ENCODE measurements around the gene IL20RB. TPM values are rescaled to one million over a fixed set of nuclear protein-coding genes. Genes with fewer than 3 reads are reported as not detected.

The IL20RB gene
- total and polyA plus RNA-seq, 2 of the 13 experiments (the other 11 are each of a cell fraction or from before 2014, with no cell fraction given): 0.22 to 0.32 TPM

GRCh38 chr3:136942803-136943202 lies 15.0 kb upstream of the IL20RB start:
- CTCF ChIA-PET (ENCODE audit: low intra/inter-chr PET ratio, low total read pairs): no interaction called here
- Histone ChIP-seq H3K36me3 (replicated peaks in 1 of 2; ENCODE audit: control insufficient read depth in 1 of 2, insufficient read depth in 2 of 2, low read length in 2 of 2) (peaks cover 4 to 8% of the 10 kb centered on the region in 2 experiments; a peak in 3 of 5 replicates), H3K4me2 (ENCODE audit: low read depth, low read length) (no peak overlapping the region), H3K27me3 (ENCODE audit: control insufficient read depth in 1 of 2, insufficient read depth in 2 of 2, low read length in 2 of 2) (no peaks in the 10 kb centered on the region), H3K79me2 (ENCODE audit: insufficient read depth, low read length) (peaks cover 30% of the 10 kb centered on the region), H3K27ac (ENCODE audit: extremely low read length, insufficient read depth, low read length) (no peak overlapping the region), H3K9me3 (ENCODE audit: low read length) (no peaks in the 10 kb centered on the region), H3K4me3 (replicated peaks in 1 of 3; ENCODE audit: insufficient read depth in 1 of 3, low read depth in 2 of 3, low read length in 3 of 3) (no peak overlapping the region), H2AFZ (ENCODE audit: low read length) (no peak overlapping the region), H3K9ac (ENCODE audit: insufficient read depth, low read depth, low read length) (no peak overlapping the region), H4K20me1 (ENCODE audit: insufficient read depth, low read length) (peaks cover 3% of the 10 kb centered on the region; the same call in 1 of the 2 replicates), H3K4me1 (ENCODE audit: insufficient read depth, low read length) (peaks cover 32% of the 10 kb centered on the region)
- in situ Hi-C loops (cut with HindIII; ENCODE audit: extremely low pct_ligation_motif_present, low pct_unique_long_range_greater_than_20kb) (no loop called here), intact Hi-C loops (cut with micrococcal nuclease; ENCODE audit: unreplicated experiment) (no loop called here)
- no peak for DNase-seq (ENCODE audit: low spot score)
- ATAC-seq: no peak
- BruUV-seq (replicated peaks): no TSS peak
- POLR2A ChIA-PET: no interaction called here
- no peak for FAIRE-seq
- 100% methylated on average over 1 of the region's 1 CpG for WGBS (ENCODE audit: low lambda C conversion rate)
- no peak for TF ChIP-seq ZNF543 (CRISPR knock-in tag; IDR thresholded peaks at IDR 0.05)
- TF ChIP-seq HNF1A (IDR thresholded peaks at IDR 0.05; ENCODE audit: low read depth): no peak
- no peak for TF ChIP-seq HNF1A (CRISPR knock-in tag; IDR thresholded peaks at IDR 0.05; ENCODE audit: borderline replicate concordance)

GRCh38 chr3:136943436-136943835 lies 14.3 kb upstream of the IL20RB start:
- ATAC-seq: no peak
- no TSS peak for BruUV-seq (replicated peaks)
- H4K20me1 ChIP-seq (ENCODE audit: insufficient read depth, low read length): peaks cover 3% of the 10 kb centered on the region; the same call in 1 of the 2 replicates
- intact Hi-C loops (cut with micrococcal nuclease; ENCODE audit: unreplicated experiment) (no loop called here), in situ Hi-C loops (cut with HindIII; ENCODE audit: extremely low pct_ligation_motif_present, low pct_unique_long_range_greater_than_20kb) (no loop called here)
- H3K4me3 ChIP-seq (replicated peaks in 1 of 3; ENCODE audit: insufficient read depth in 1 of 3, low read depth in 2 of 3, low read length in 3 of 3): no peak overlapping the region
- DNase-seq (ENCODE audit: low spot score): no peak
- peaks cover 29% of the 10 kb centered on the region for H3K79me2 ChIP-seq (ENCODE audit: insufficient read depth, low read length)
- no peak overlapping the region for H2AFZ ChIP-seq (ENCODE audit: low read length)
- H3K4me2 ChIP-seq (ENCODE audit: low read depth, low read length): no peak overlapping the region
- H3K36me3 ChIP-seq (replicated peaks in 1 of 2; ENCODE audit: control insufficient read depth in 1 of 2, insufficient read depth in 2 of 2, low read length in 2 of 2): peaks cover 4 to 8% of the 10 kb centered on the region in 2 experiments; a peak in 3 of 5 replicates
- H3K9me3 ChIP-seq (ENCODE audit: low read length): no peaks in the 10 kb centered on the region
- FAIRE-seq: no peak
- H3K9ac ChIP-seq (ENCODE audit: insufficient read depth, low read depth, low read length): no peak overlapping the region
- ChIA-PET POLR2A (no interaction called here), CTCF (ENCODE audit: low intra/inter-chr PET ratio, low total read pairs) (no interaction called here)
- WGBS (ENCODE audit: low lambda C conversion rate): 95% methylated on average over 3 of the region's 3 CpGs
- H3K27ac ChIP-seq (ENCODE audit: extremely low read length, insufficient read depth, low read length): no peak overlapping the region
- H3K4me1 ChIP-seq (ENCODE audit: insufficient read depth, low read length): peaks cover 32% of the 10 kb centered on the region
- H3K27me3 ChIP-seq (ENCODE audit: control insufficient read depth in 1 of 2, insufficient read depth in 2 of 2, low read length in 2 of 2): no peaks in the 10 kb centered on the region
- TF ChIP-seq POLR2A (IDR thresholded peaks at IDR 0.05; ENCODE audit: insufficient read depth in 1 of 2, low read depth in 2 of 2, low read length in 2 of 2) (no peak), ZFP36L2 (CRISPR knock-in tag; IDR thresholded peaks at IDR 0.05) (no peak), TBX2 (CRISPR knock-in tag; IDR thresholded peaks at IDR 0.05; ENCODE audit: borderline replicate concordance) (no peak), PAX8 (CRISPR knock-in tag; IDR thresholded peaks at IDR 0.05; ENCODE audit: borderline replicate concordance) (no peak), CREM (IDR thresholded peaks at IDR 0.05) (no peak), CREM (CRISPR knock-in tag; IDR thresholded peaks at IDR 0.05) (no peak), ZNF460 (CRISPR knock-in tag; IDR thresholded peaks at IDR 0.05; ENCODE audit: borderline replicate concordance) (no peak), AHR (CRISPR knock-in tag; IDR thresholded peaks at IDR 0.05) (no peak), ZNF280B (CRISPR knock-in tag; IDR thresholded peaks at IDR 0.05; ENCODE audit: borderline replicate concordance) (no peak)
- TF ChIP-seq, protein P1, sequence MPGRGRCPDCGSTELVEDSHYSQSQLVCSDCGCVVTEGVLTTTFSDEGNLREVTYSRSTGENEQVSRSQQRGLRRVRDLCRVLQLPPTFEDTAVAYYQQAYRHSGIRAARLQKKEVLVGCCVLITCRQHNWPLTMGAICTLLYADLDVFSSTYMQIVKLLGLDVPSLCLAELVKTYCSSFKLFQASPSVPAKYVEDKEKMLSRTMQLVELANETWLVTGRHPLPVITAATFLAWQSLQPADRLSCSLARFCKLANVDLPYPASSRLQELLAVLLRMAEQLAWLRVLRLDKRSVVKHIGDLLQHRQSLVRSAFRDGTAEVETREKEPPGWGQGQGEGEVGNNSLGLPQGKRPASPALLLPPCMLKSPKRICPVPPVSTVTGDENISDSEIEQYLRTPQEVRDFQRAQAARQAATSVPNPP (CRISPR knock-in tag; IDR thresholded peaks at IDR 0.05): no peak

All from HepG2 (cell line).